Adipocyte (in vitro differentiated cells): ENCODE measurements around the gene NEDD4L.

Source experiments
- DNase-seq: peaks from one replicate; pipeline ENCODE4 v3.0.0-alpha.2; 2015; ENCODE audit warnings: low read depth
- H3K27me3 ChIP-seq: replicated peaks from 2 replicates; pipeline ENCODE4 v1.7.0; 2013; ENCODE audit warnings: mild to moderate bottlenecking, low read length, moderate library complexity; ENCODE audit not compliant: control insufficient read depth, insufficient read depth
- H3K36me3 ChIP-seq: 2 replicates; pipeline ENCODE4 v1.7.0; 2013; ENCODE audit warnings: low read length, mild to moderate bottlenecking, moderate library complexity; ENCODE audit not compliant: control insufficient read depth, insufficient read depth, severe bottlenecking
- H3K4me1 ChIP-seq: 2 replicates; pipeline ENCODE4 v1.7.0; 2013; ENCODE audit warnings: mild to moderate bottlenecking, low read length, moderate library complexity; ENCODE audit not compliant: control insufficient read depth, insufficient read depth
- H3K4me3 ChIP-seq: 2 replicates; pipeline ENCODE4 v1.7.0; 2013; ENCODE audit warnings: mild to moderate bottlenecking, low read length, moderate library complexity
- H3K9ac ChIP-seq: 2 replicates; pipeline ENCODE4 v1.7.0; 2013; ENCODE audit warnings: mild to moderate bottlenecking, low read length, moderate library complexity
- H3K9me3 ChIP-seq: 2 replicates; pipeline ENCODE4 v1.7.0; 2013; ENCODE audit warnings: mild to moderate bottlenecking, low read length, moderate library complexity; ENCODE audit not compliant: control insufficient read depth

The NEDD4L gene

DNA sequence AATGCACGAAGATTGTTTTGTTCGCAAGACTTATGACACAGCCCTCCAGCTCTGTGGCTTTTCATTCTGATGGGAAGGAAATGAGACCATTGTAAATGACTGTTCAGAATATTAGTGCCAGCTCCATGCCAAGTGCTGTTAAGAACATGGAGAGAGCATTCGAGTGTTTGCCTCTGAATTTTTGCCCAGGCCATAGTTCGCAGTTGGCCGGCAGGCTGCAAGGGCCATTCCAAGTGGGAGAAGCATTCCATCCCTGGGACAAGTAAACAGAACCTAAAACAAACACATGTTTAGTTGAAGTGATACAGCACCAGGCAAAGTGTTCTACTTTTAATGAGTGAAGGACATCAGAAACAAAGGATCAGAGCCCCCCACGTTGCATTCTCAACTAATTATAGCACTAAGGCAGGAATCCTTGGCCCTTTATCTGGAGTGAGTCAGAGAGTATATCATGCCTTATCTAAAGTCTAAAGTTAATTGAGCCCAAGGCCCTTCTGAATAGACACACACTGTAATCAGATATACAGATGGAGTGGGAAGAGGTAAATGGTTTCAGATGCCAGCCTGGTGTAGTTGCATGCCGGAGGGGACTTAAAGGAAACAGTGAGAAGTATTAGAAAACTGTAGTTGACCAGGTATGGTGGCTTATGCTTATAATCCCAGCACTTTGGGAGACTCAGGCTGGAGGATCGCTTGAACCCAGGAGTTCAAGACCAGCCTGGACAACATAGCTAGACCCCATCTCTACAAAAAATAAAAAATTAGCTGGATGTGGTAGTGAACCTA is 53.3 kb downstream of the NEDD4L start:
- Histone ChIP-seq H3K27me3 (no peaks in the 10 kb centered on the region), H3K4me1 (no peaks in the 10 kb centered on the region), H3K4me3 (no peak overlapping the region), H3K36me3 (no peaks in the 10 kb centered on the region), H3K9ac (no peak overlapping the region), H3K9me3 (no peaks in the 10 kb centered on the region)
- peak; percentile 15 for DNase-seq

DNA sequence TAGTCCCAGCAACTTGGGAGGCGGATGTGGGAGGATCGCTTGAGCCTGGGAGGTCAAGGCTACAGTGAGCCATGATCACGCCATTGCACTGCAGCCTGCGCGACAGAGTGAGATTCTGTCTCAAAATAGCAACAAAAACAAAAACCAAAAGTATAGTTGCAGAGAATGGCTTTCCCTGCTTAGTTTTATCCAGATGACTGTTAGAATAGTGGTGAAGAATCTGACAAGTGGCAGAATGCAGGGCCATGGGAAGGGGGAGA is 53.8 kb downstream of the NEDD4L start:
- H3K4me3 ChIP-seq = no peak overlapping the region
- H3K36me3 ChIP-seq = no peaks in the 10 kb centered on the region
- no peak overlapping the region for H3K9ac ChIP-seq
- H3K9me3 ChIP-seq = no peaks in the 10 kb centered on the region
- no peak for DNase-seq
- H3K27me3 ChIP-seq = no peaks in the 10 kb centered on the region
- H3K4me1 ChIP-seq = no peaks in the 10 kb centered on the region

- no peak overlapping the region for H3K4me3 ChIP-seq
- no peak for DNase-seq
- H3K36me3 ChIP-seq = no peaks in the 10 kb centered on the region
- H3K9ac ChIP-seq = no peak overlapping the region
- no peaks in the 10 kb centered on the region for H3K4me1 ChIP-seq
- no peaks in the 10 kb centered on the region for H3K27me3 ChIP-seq
- no peaks in the 10 kb centered on the region for H3K9me3 ChIP-seq
Observed at GRCh38 chr18:58098706-58099105, 54.7 kb downstream of the NEDD4L start.

- H3K9ac ChIP-seq = no peak overlapping the region
- H3K9me3 ChIP-seq = no peaks in the 10 kb centered on the region
- H3K36me3 ChIP-seq = no peaks in the 10 kb centered on the region
- DNase-seq = no peak
- H3K4me3 ChIP-seq = no peak overlapping the region
- H3K27me3 ChIP-seq = no peaks in the 10 kb centered on the region
- no peaks in the 10 kb centered on the region for H3K4me1 ChIP-seq
Observed at GRCh38 chr18:58100154-58100553, 56.1 kb downstream of the NEDD4L start.

GRCh38 chr18:58101291-58101794 is 57.3 kb downstream of the NEDD4L start:
- no peak for DNase-seq
- Histone ChIP-seq H3K36me3 (no peaks in the 10 kb centered on the region), H3K4me1 (no peaks in the 10 kb centered on the region), H3K27me3 (no peaks in the 10 kb centered on the region), H3K4me3 (no peak overlapping the region), H3K9ac (no peak overlapping the region), H3K9me3 (no peaks in the 10 kb centered on the region)

GRCh38 chr18:58102018-58102417 is 58.0 kb downstream of the NEDD4L start:
- Histone ChIP-seq H3K27me3 (no peaks in the 10 kb centered on the region), H3K9ac (no peak overlapping the region), H3K4me3 (no peak overlapping the region), H3K36me3 (no peaks in the 10 kb centered on the region), H3K9me3 (no peaks in the 10 kb centered on the region), H3K4me1 (no peaks in the 10 kb centered on the region)
- DNase-seq = no peak

GRCh38 chr18:58102875-58103274 is 58.8 kb downstream of the NEDD4L start:
- no peaks in the 10 kb centered on the region for H3K36me3 ChIP-seq
- H3K9me3 ChIP-seq = no peaks in the 10 kb centered on the region
- no peak for DNase-seq
- no peaks in the 10 kb centered on the region for H3K27me3 ChIP-seq
- no peak overlapping the region for H3K9ac ChIP-seq
- H3K4me1 ChIP-seq = no peaks in the 10 kb centered on the region
- H3K4me3 ChIP-seq = no peak overlapping the region

- no peak for DNase-seq
- no peaks in the 10 kb centered on the region for H3K4me1 ChIP-seq
Observed at GRCh38 chr18:58103339-58103985, 59.4 kb downstream of the NEDD4L start.

DNA sequence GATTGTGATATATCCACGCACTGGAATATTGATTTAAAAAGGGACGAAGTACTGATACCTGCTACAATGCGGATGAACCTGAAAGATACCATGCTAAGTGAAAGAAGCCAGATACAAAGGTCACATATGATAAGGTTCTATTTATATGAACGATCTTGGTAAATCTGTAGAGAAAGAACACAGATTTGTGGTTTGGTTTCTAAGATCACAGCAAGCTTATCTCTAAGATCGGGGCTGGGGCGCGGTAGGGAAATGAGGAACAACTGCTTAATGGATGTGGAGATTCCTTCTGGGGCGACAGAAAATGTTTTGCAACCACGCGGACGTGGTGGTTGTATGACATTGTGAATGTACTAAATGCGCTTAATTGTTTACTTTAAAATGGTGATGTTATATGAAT is 60.1 kb downstream of the NEDD4L start:
- H3K9me3 ChIP-seq = no peaks in the 10 kb centered on the region
- no peak overlapping the region for H3K4me3 ChIP-seq
- H3K4me1 ChIP-seq = no peaks in the 10 kb centered on the region
- no peaks in the 10 kb centered on the region for H3K36me3 ChIP-seq
- H3K9ac ChIP-seq = no peak overlapping the region
- no peak for DNase-seq
- H3K27me3 ChIP-seq = no peaks in the 10 kb centered on the region

More at GRCh38 chr18:58103339-58103985, 59.4 kb downstream of the NEDD4L start:
- no peak overlapping the region for H3K9ac ChIP-seq
- no peaks in the 10 kb centered on the region for H3K27me3 ChIP-seq
- no peaks in the 10 kb centered on the region for H3K9me3 ChIP-seq
- no peak overlapping the region for H3K4me3 ChIP-seq
- H3K36me3 ChIP-seq = no peaks in the 10 kb centered on the region

DNA sequence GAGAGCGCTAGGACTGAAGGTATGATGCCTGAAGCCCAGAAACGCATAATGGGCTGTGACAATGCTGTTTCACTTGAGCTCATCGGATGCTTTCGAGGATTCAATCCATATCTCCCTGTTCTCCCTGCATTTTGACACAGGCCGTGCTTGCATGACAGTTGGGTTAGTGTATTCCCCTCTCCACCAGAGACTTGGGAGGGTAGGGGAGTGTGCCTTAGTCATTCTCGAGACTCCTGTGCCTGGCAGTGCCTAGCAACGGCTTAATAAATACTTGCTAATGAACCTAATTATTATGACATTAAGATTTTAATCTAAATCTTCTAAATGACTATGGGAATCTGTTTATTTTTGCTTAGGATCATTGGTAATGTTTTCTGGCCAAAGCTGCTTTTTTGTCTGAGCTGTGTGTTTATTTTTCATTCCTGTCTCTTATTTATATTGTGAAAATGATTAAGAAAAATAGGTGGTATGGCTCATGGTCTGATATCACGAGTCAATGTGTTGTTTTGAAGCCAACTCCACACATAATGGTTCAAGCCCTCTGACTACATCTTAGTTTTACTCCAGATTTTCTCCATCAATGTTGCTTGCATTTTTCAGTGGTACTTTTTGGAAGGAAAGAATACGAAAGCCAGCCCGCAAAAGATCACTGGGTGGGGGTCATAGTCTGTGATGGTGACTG is 61.3 kb downstream of the NEDD4L start:
- DNase-seq = no peak
- H3K9ac ChIP-seq = no peak overlapping the region
- H3K4me3 ChIP-seq = no peak overlapping the region
- no peaks in the 10 kb centered on the region for H3K36me3 ChIP-seq
- no peaks in the 10 kb centered on the region for H3K4me1 ChIP-seq
- no peaks in the 10 kb centered on the region for H3K27me3 ChIP-seq
- no peaks in the 10 kb centered on the region for H3K9me3 ChIP-seq

DNA sequence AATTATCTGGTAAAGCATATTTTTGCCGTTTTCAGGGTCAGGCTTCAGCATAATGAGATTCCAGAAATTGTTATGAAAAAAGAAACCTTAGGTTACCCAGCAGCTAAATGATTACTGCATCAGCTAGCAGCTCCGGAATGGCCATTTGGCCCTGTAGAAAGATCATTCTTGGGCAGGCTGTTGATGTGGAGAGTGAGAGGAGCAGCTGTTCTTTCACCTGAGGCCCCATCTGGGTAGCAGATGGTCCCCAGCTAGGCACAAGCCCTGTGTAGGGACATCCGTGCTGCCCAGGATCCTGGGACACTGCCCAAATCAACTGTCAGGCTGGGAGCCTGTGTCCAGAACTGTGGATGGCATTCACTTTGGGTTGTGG is 61.8 kb downstream of the NEDD4L start:
- Histone ChIP-seq H3K9ac (no peak overlapping the region), H3K4me3 (no peak overlapping the region), H3K9me3 (no peaks in the 10 kb centered on the region), H3K4me1 (no peaks in the 10 kb centered on the region), H3K27me3 (no peaks in the 10 kb centered on the region), H3K36me3 (no peaks in the 10 kb centered on the region)
- no peak for DNase-seq
